GM21381 (cell line): ENCODE measurements around the gene ACSL1.

Experiments used
- ATAC-seq: cut with Tn5 transposase; IDR thresholded peaks from one replicate; pipeline ENCODE4 v1.9.1; 2021; ENCODE audit warnings: mild to moderate bottlenecking, moderate library complexity; ENCODE audit not compliant: unreplicated experiment

Gene ACSL1

DNA sequence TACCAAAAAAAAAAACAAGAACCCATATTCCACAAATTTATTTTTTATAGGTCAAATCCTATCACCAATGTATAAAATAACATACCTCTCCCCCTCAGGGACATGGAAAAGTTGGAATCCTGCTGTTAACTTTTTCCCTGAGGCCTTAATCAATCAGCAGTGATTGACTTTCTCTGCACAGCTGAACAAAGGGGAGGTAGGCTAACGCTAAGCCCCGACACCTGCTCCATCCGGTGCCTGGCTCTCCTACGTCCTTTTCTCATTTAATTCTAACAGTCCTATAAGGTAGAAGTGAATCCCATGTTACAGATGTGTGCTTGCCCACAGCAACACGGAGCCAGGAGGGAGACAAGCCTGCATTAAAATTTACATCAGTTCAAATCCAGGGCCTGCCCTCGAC lies 94.7 kb downstream of the ACSL1 start:
- no peak for ATAC-seq

DNA sequence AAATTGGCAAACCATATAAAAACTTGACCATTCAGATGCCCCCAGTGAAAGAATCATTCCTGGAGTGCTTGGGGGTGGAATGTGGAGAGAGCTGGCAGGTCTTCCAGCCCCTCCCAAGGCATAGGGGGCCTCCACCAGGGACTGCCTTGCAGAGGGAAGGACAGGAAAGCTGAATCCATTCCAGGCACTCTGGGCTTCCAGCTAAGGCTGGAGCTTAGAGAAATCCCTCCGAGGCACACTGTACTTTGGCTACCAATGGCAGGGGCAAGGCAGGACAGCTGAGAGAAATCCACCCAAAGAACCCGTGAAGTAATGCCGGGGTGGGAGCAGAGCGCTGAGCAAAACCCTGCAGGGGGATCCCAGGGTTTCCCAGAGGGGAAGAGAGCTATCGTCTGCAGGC lies 95.8 kb downstream of the ACSL1 start:
- no peak for ATAC-seq

GRCh38 chr4:184728858-184729257 lies 96.9 kb downstream of the ACSL1 start:
- no peak for ATAC-seq

DNA sequence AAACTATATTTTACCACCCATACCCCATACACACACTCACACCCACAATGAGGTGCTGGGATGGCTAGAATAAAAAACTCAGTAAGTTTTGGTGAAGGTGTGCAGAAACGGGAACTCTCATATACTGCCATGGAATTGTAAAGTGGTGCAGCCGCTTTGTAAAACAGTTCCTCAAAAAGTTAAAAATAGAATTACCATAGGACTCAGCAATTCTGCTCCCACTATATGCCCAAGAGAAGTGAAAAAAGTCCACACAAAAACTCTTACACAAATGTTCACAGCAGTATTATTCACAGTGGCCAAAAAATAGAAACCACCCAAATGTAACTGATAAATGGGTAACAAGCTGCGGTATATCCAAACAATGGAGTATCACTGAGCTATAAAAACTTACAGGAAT lies 98.3 kb downstream of the ACSL1 start:
- ATAC-seq = no peak

DNA sequence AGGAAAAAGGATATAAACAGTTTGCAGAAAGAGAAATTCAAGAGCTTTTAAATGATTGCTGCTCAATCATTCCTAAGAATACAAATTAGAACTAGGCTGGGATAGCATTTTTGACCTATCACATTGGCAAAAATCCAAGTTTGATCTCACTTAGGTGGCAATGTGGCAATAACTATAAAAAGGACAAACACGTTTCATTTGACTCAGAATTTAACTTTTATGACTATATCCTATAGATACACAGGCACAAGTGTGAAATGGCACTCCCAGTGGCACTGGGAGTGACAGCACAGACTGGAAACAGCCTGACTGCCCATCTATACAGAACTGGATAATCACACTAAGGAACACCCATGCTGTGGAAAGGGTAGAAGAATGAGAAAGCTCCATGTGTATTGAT lies 103.0 kb downstream of the ACSL1 start:
- no peak for ATAC-seq

DNA sequence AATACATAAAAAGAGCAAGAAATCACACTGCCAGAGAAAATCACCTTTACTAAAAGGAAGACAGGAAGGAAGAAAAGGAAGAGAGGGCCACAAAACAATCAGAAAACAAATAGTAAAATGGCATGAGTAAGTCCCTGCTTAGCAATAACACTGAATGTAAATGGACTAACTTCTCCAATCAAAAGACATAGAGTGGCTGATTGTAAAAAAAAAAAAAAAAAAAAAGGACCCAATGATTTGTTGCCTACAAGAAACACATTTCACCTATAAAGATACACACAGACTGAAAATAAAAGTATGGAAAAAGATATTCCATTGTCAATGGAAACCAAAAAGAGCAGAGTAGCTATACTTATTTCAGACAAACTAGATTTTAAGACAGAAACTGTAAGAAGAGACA lies 104.5 kb downstream of the ACSL1 start:
- no peak for ATAC-seq

- no peak for ATAC-seq
These were observed 106.4 kb downstream of the ACSL1 start for GRCh38 chr4:184719407-184719806.

DNA sequence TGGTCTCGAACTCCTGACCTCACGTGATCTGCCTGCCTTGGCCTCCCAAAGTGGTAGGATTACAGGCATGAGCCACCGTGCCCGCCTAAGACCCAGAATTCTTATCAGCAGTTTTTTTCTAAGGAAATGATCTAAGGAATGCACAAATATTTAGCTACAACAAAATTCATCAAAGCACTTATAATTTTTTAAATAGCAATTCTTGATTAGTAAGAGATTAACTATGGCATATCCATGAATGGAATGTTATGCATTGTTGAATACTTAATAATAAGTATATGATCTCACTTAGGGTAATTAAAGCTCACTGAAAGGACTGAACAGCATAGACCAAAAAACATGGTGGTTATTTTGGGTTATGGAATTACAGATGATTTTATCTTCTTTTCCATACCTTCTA lies 110.2 kb downstream of the ACSL1 start:
- ATAC-seq = no peak

DNA sequence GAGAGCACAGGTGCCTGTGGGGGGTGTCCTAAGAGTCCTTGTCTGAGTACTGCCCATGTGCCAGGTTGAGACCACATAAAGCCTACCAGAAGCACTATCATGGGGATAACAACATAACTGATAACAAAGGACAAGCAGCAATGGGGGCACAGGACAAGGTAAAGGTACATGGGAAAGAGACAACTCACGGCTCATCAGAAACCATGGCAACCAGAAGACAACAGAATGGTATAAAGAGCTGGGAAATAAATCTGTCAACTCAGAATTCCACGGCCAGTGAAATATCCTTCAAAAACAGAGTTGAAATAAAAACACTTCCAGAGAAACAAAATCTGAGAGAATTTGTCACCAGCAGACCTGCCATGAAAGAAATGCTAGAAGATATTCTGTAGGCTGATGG lies 111.9 kb downstream of the ACSL1 start:
- no peak for ATAC-seq

GRCh38 chr4:184712322-184712721 lies 113.4 kb downstream of the ACSL1 start:
- no peak for ATAC-seq

- ATAC-seq = no peak
These were observed 119.3 kb downstream of the ACSL1 start for GRCh38 chr4:184706453-184706852.

DNA sequence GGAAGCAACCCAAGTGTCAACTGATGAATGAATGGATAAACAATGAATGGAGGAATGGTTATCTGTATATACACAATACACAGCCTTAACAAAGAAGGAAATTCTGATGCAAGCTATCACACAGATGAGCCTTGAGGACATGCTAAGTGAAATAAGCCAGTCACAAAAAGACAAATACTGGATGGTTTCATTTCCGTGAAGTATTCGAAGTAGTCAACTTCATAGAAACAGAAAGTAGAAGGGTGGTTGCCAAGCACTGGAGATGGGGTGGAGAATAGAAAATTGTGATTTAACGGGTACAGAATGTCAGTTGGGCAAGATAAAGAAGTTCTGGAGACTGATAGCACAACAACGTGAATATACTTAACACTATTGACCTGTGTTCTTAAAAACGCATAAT lies 120.1 kb downstream of the ACSL1 start:
- no peak for ATAC-seq
